Measurements from ENCODE around the gene DGKG.

The DGKG gene

GRCh38 chr3:186154641-186155040 is 207.4 kb downstream of the DGKG start:
- TF ChIP-seq CTCF (IDR thresholded peaks at IDR 0.05; ENCODE audit: borderline replicate concordance, control extremely low read depth, extremely low read depth, insufficient read depth, missing control alignments), result no peak

GRCh38 chr3:186152889-186153292 is 209.1 kb downstream of the DGKG start:
- in situ Hi-C loops (cut with MboI; ENCODE audit: low sequenced_read_pairs, unreplicated experiment), result no loop called here
- no peak for TF ChIP-seq CTCF (IDR thresholded peaks at IDR 0.05; ENCODE audit: borderline replicate concordance, control extremely low read depth, extremely low read depth, insufficient read depth, missing control alignments)
- DNase-seq (ENCODE audit: low spot score), result peak; percentile 80

More at GRCh38 chr3:186154641-186155040, 207.4 kb downstream of the DGKG start:
- in situ Hi-C loops (cut with MboI; ENCODE audit: low sequenced_read_pairs, unreplicated experiment), result no loop called here
- DNase-seq (ENCODE audit: low spot score), result no peak

GRCh38 chr3:186152361-186152798 is 209.7 kb downstream of the DGKG start:
- no peak for DNase-seq (ENCODE audit: low spot score)
- no peak for TF ChIP-seq CTCF (IDR thresholded peaks at IDR 0.05; ENCODE audit: borderline replicate concordance, control extremely low read depth, extremely low read depth, insufficient read depth, missing control alignments)
- in situ Hi-C loops (cut with MboI; ENCODE audit: low sequenced_read_pairs, unreplicated experiment), result no loop called here

GRCh38 chr3:186151077-186151971 is 210.7 kb downstream of the DGKG start:
- no peak for DNase-seq (ENCODE audit: low spot score)
- TF ChIP-seq CTCF (IDR thresholded peaks at IDR 0.05; ENCODE audit: borderline replicate concordance, control extremely low read depth, extremely low read depth, insufficient read depth, missing control alignments), result no peak
- in situ Hi-C loops (cut with MboI; ENCODE audit: low sequenced_read_pairs, unreplicated experiment), result no loop called here

- TF ChIP-seq CTCF (IDR thresholded peaks at IDR 0.05; ENCODE audit: borderline replicate concordance, control extremely low read depth, extremely low read depth, insufficient read depth, missing control alignments), result no peak
- in situ Hi-C loops (cut with MboI; ENCODE audit: low sequenced_read_pairs, unreplicated experiment), result no loop called here
- no peak for DNase-seq (ENCODE audit: low spot score)
Observed at GRCh38 chr3:186150041-186150830, 211.8 kb downstream of the DGKG start.

- in situ Hi-C loops (cut with MboI; ENCODE audit: low sequenced_read_pairs, unreplicated experiment), result no loop called here
- TF ChIP-seq CTCF (IDR thresholded peaks at IDR 0.05; ENCODE audit: borderline replicate concordance, control extremely low read depth, extremely low read depth, insufficient read depth, missing control alignments), result no peak
- DNase-seq (ENCODE audit: low spot score), result no peak
Observed at GRCh38 chr3:186149319-186149960, 212.6 kb downstream of the DGKG start.

Data from GM13976 (cell line).